Gastrocnemius medialis (tissue), 4 donors: ENCODE data around the gene UTP18. TPM values are rescaled to one million over a fixed set of nuclear protein-coding genes. Genes with fewer than 3 reads are reported as not detected.
"Not testable (repeated sequence)": the region's sequence is repeated elsewhere in the genome, so short reads cannot be mapped to it uniquely, and the experiment has no call there.

Experiments used
- ATAC-seq, 2 donors: fragments of 150-250 bp; one replicate each; pipeline ENCODE4 v1.9.1; 2016
- DNase-seq, 2 donors: peaks; one replicate each; pipeline ENCODE4 v3.0.0-alpha.2; 2019
- H3K27ac ChIP-seq, 4 donors: fragments of 200-600 bp; sonication (generic); 1 replicate in 1 of 4; 2 replicates in 3 of 4; pipeline ENCODE4 v1.5.1; 2016 to 2018; ENCODE audit warnings: mild to moderate bottlenecking in 2 of 4, moderate library complexity in 1 of 4
- H3K27me3 ChIP-seq, 3 donors: fragments of 200-600 bp; sonication (generic) in 2 of 3; 1 replicate in 1 of 3; 2 replicates in 2 of 3; pipeline versions ENCODE4 v1.5.1 to v1.6.0; 2016 to 2019; ENCODE audit warnings: mild to moderate bottlenecking in 1 of 3, moderate library complexity in 1 of 3
- H3K36me3 ChIP-seq, 2 donors: fragments of 200-600 bp; sonication (generic) in 1 of 2; one replicate each; pipeline ENCODE4 v1.5.1; 2017 to 2018
- H3K4me1 ChIP-seq, 2 donors: fragments of 200-600 bp; sonication (generic) in 1 of 2; one replicate each; pipeline ENCODE4 v1.5.1; 2016 to 2017; ENCODE audit warnings: mild to moderate bottlenecking in 2 of 2
- H3K4me3 ChIP-seq, 4 donors: fragments of 200-600 bp; sonication (generic) in 3 of 4; 1 replicate in 1 of 4; 2 replicates in 3 of 4; pipeline ENCODE4 v1.5.1; 2016 to 2019; ENCODE audit warnings: mild to moderate bottlenecking in 2 of 4
- H3K9me3 ChIP-seq, 3 donors: fragments of 200-600 bp; sonication (generic) in 2 of 3; 1 replicate in 1 of 3; 2 replicates in 2 of 3; pipeline ENCODE4 v1.5.1; 2016 to 2019
- POLR2A ChIP-seq, 2 donors: fragments of 450-650 bp; IDR thresholded peaks; one replicate each; pipeline ENCODE4 v1.6.1; 2017; ENCODE audit warnings: antibody characterized with exemption in 2 of 2, mild to moderate bottlenecking in 2 of 2, moderate library complexity in 2 of 2
- in situ Hi-C, 4 donors: fragments of 200-750 bp; cut with MboI; loops; one replicate each; pipeline versions ENCODE4 v1.15.0 to v1.8.0; 2017; ENCODE audit warnings: low sequenced_read_pairs in 4 of 4
- intact Hi-C: fragments of 100-400 bp; cut with DNase I; formaldehyde crosslinking; loops from one replicate; pipeline ENCODE4 v1.15.1; 2023; ENCODE audit warnings: low total_unique reads
- total RNA-seq, 4 donors: library from RNA; depleted of rRNA; stranded (reverse); fragments of >200 nt; gene quantifications; one replicate each; pipeline versions ENCODE4 v1.1.0 to v1.2.3, GENCODE V29; 2016
- TF ChIP-seq, protein P1 (sequence below), 5 experiments: fragments of 450-650 bp in 3 of 5; fragments of 200-600 bp in 2 of 5; sonication (generic) in 2 of 5; IDR thresholded peaks in 4 of 5; conservative IDR thresholded peaks in 1 of 5; 1 replicate in 4 of 5; 2 replicates in 1 of 5; pipeline ENCODE4 v1.5.1; 2016 to 2019; ENCODE audit warnings: antibody characterized with exemption in 5 of 5, mild to moderate bottlenecking in 3 of 5, moderate library complexity in 3 of 5

Gene UTP18
- total RNA-seq, 4 donors from 2014 or later, result 19.0 to 29.9 (median 21.4) TPM

DNA sequence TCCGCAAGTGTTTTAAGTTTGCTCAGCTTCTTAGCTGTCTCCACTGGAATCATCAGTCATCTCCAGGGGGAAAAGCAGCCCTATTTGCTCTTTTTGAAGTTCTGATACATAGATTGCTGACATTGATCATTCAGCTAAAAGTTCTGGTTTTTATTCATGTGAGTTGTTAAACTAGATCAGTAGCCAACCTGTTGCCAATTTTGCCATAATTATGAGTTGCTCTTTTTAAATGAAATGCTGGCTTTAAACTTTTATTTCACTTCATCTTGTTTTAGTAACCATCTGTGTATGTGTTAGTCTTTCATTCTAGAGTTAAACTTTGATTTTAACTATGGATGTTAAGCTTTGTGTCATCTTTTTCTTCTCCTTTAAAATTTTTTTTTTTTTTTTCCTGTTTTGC, 12.5 kb downstream of the UTP18 start:
- H3K27ac ChIP-seq, result no peak overlapping the region
- ATAC-seq, result no peak
- H3K4me3 ChIP-seq, result no peak overlapping the region
- in situ Hi-C loops, result no loop called here
- H3K27me3 ChIP-seq, result no peaks in the 10 kb centered on the region
- TF ChIP-seq, protein P1, sequence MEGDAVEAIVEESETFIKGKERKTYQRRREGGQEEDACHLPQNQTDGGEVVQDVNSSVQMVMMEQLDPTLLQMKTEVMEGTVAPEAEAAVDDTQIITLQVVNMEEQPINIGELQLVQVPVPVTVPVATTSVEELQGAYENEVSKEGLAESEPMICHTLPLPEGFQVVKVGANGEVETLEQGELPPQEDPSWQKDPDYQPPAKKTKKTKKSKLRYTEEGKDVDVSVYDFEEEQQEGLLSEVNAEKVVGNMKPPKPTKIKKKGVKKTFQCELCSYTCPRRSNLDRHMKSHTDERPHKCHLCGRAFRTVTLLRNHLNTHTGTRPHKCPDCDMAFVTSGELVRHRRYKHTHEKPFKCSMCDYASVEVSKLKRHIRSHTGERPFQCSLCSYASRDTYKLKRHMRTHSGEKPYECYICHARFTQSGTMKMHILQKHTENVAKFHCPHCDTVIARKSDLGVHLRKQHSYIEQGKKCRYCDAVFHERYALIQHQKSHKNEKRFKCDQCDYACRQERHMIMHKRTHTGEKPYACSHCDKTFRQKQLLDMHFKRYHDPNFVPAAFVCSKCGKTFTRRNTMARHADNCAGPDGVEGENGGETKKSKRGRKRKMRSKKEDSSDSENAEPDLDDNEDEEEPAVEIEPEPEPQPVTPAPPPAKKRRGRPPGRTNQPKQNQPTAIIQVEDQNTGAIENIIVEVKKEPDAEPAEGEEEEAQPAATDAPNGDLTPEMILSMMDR (IDR thresholded peaks at IDR 0.05 in 4 of 5, conservative IDR thresholded peaks at IDR 0.05 in 1 of 5), result no peak
- no peak for TF ChIP-seq POLR2A (IDR thresholded peaks at IDR 0.05)
- no peaks in the 10 kb centered on the region for H3K4me1 ChIP-seq
- intact Hi-C loops, result no loop called here
- no peak for DNase-seq
- H3K36me3 ChIP-seq, result peaks cover 4 to 73% of the 10 kb centered on the region in 2 donors
- no peaks in the 10 kb centered on the region for H3K9me3 ChIP-seq

GRCh38 chr17:51275381-51275780, 15.0 kb downstream of the UTP18 start:
- Histone ChIP-seq H3K36me3 (peaks cover 0 to 78% of the 10 kb centered on the region in 2 donors), H3K27me3 (no peaks in the 10 kb centered on the region), H3K4me1 (no peaks in the 10 kb centered on the region), H3K27ac (no peak overlapping the region), H3K9me3 (no peaks in the 10 kb centered on the region), H3K4me3 (no peak overlapping the region)
- no peak for TF ChIP-seq POLR2A (IDR thresholded peaks at IDR 0.05)
- TF ChIP-seq, protein P1 (IDR thresholded peaks at IDR 0.05 in 4 of 5, conservative IDR thresholded peaks at IDR 0.05 in 1 of 5), result no peak
- no peak for ATAC-seq
- intact Hi-C loops, result no loop called here
- no peak for DNase-seq
- in situ Hi-C loops, result no loop called here

DNA sequence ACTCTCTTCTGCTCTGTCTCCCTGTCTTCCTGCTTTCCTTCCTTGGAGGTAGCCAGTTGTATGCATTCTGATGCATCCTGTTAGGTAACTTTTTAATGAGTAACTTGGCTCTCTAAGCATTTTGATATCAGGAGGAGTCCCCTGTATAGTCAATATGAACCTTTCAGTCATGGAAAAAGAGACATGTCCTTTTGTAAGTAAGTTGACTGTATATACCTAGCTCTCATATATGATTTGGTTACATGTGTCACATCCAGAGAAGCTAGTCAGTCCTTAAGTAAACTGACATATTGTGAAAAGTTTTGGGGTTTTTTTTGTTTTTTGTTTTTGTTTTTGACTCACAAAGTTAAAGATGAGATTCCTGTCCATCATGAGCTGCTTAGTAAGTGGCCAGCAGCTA, 18.8 kb downstream of the UTP18 start:
- DNase-seq, result no peak
- Histone ChIP-seq H3K27ac (no peak overlapping the region), H3K4me1 (no peaks in the 10 kb centered on the region), H3K4me3 (no peak overlapping the region), H3K27me3 (no peaks in the 10 kb centered on the region), H3K36me3 (peaks cover 0 to 87% of the 10 kb centered on the region in 2 donors), H3K9me3 (no peaks in the 10 kb centered on the region)
- no peak for ATAC-seq
- intact Hi-C loops, result no loop called here
- in situ Hi-C loops, result no loop called here
- TF ChIP-seq, protein P1 (IDR thresholded peaks at IDR 0.05 in 4 of 5, conservative IDR thresholded peaks at IDR 0.05 in 1 of 5), result no peak
- no peak for TF ChIP-seq POLR2A (IDR thresholded peaks at IDR 0.05)

DNA sequence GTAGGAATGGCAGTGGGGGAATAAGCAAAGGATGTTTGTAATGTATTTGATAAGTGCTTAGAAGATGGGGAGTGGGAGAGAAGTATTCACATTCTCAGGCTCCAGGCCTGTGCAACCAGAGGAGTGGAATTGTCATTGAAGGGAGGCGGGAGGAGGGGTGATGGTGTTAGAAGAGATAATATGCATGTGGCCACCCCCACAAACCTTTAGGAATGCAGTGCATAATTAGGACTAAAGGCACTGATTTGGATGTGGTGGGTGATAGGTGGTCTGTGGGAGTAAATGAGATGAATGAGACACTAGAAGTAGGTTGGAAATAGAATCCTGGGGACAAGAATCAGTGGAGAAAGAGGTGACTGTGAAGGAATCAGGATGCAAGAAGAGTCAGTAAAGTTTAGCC, 27.1 kb downstream of the UTP18 start:
- no peak for ATAC-seq
- Histone ChIP-seq H3K9me3 (no peaks in the 10 kb centered on the region), H3K36me3 (peaks cover 5 to 82% of the 10 kb centered on the region in 2 donors), H3K27ac (no peak overlapping the region), H3K4me3 (no peak overlapping the region), H3K27me3 (no peaks in the 10 kb centered on the region), H3K4me1 (no peaks in the 10 kb centered on the region)
- no peak for DNase-seq
- intact Hi-C loops, result no loop called here
- TF ChIP-seq, protein P1 (IDR thresholded peaks at IDR 0.05 in 4 of 5, conservative IDR thresholded peaks at IDR 0.05 in 1 of 5), result no peak
- no peak for TF ChIP-seq POLR2A (IDR thresholded peaks at IDR 0.05)
- in situ Hi-C loops, result no loop called here

DNA sequence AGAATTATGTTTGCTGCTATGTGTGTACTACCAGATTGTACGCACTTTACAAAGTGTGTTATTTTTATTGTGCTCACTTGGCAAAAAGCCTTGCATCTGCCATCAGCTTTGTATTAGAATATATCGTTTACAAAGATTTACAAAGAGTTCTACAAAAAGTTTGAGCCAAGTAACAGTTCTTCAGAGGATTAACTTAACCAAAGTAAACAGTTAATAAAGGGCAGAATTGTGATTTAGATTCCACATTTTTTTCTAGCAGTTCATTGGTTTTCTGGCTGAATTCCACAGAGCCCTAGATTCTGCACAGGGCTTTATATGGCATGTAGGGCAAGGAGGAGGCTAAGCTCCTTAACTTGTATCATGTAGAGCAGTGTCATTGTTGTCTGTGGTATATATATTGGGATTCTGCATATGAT, 29.4 kb downstream of the UTP18 start:
- Histone ChIP-seq H3K27ac (no peak overlapping the region), H3K9me3 (no peaks in the 10 kb centered on the region), H3K36me3 (peaks cover 5 to 84% of the 10 kb centered on the region in 2 donors), H3K27me3 (no peaks in the 10 kb centered on the region), H3K4me1 (no peaks in the 10 kb centered on the region), H3K4me3 (no peak overlapping the region)
- TF ChIP-seq POLR2A (IDR thresholded peaks at IDR 0.05), result no peak
- TF ChIP-seq, protein P1 (IDR thresholded peaks at IDR 0.05 in 4 of 5, conservative IDR thresholded peaks at IDR 0.05 in 1 of 5), result no peak
- in situ Hi-C loops (no loop called here), intact Hi-C loops (no loop called here)
- DNase-seq (no peak), ATAC-seq (no peak)

DNA sequence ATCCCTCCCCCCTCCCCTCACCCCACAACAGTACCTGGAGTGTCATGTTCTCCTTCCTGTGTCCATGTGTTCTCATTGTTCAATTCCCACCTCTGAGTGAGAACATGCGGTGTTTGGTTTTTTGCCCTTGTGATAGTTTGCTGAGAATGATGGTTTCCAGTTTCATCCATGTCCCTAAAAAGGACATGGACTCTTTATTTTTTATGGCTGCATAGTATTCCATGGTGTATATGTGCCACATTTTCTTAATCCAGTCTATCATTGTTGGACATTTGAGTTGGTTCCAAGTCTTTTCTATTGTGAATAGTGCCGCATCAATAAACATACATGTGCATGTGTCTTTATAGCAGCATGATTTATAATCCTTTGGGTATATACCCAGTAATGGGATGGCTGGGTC, 34.0 kb downstream of the UTP18 start:
- intact Hi-C loops, in situ Hi-C loops, H3K4me3 ChIP-seq, H3K4me1 ChIP-seq, DNase-seq, H3K9me3 ChIP-seq, H3K27ac ChIP-seq, ATAC-seq, H3K27me3 ChIP-seq: not testable (repeated sequence)
- peaks cover 0 to 44% of the 10 kb centered on the region in 2 donors for H3K36me3 ChIP-seq
